GM15510 (cell line): Measurements from ENCODE around the gene NEURL2.

Experiments
- POLR2A ChIP-seq: IDR thresholded peaks from 3 replicates; pipeline ENCODE4 v1.6.1; 2011; ENCODE audit warnings: borderline replicate concordance; ENCODE audit not compliant: insufficient read length; ENCODE audit errors: extremely low read depth

Gene NEURL2, protein sequence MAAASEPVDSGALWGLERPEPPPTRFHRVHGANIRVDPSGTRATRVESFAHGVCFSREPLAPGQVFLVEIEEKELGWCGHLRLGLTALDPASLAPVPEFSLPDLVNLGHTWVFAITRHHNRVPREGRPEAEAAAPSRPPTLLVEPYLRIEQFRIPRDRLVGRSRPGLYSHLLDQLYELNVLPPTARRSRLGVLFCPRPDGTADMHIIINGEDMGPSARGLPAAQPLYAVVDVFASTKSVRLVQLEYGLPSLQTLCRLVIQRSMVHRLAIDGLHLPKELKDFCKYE

GRCh38 chr20:45890985-45891983 lies at the start of gene NEURL2, which contains the start of gene CTSA:
TSS of gene NEURL2 (minus strand) at chr20:45891208. CDS start at chr20:45890991, 217 bp downstream.
TSS of gene CTSA (plus strand) at chr20:45891335. CDS start at chr20:45891569, 234 bp downstream.
- peak; percentile 76 for TF ChIP-seq POLR2A

GRCh38 chr20:45940469-45940868 lies 49.5 kb upstream of the NEURL2 start:
- TF ChIP-seq POLR2A, result no peak

- no peak for TF ChIP-seq POLR2A
Measured at GRCh38 chr20:45940053-45940452, 49.0 kb upstream of the NEURL2 start.

DNA sequence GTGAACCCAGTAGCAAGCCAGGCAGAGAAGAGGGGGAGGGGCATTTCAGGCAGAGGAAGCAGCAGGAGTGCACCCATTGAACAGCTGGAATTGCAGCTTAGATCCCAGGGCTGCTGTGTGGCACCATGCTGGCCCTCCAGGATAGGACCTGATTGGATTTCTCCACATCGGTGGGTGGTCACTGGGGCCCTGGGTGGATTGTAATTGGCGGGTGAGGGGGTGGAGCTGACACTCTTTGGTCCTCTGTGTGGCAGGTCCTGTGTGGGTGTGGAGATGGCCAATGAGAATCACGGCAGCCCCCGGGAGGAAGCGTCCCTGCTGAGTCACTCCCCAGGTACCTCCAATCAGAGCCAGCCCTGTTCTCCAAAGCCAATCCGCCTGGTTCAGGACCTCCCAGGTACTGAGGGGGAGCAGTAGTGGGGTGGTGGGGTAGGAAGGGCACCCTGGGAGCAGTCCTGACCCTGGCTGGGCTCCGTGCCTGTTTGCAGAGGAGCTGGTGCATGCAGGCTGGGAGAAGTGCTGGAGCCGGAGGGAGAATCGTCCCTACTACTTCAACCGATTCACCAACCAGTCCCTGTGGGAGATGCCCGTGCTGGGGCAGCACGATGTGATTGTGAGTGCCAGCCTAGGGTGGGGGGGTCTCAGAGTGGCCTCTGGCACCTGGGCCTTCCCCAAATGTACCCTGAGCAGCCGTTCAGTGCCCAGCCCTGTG lies 47.9 kb upstream of the NEURL2 start:
- TF ChIP-seq POLR2A, result no peak

GRCh38 chr20:45937765-45938164 lies 46.8 kb upstream of the NEURL2 start:
- no peak for TF ChIP-seq POLR2A

GRCh38 chr20:45935416-45936046 lies 44.5 kb upstream of the NEURL2 start:
- TF ChIP-seq POLR2A, result no peak

GRCh38 chr20:45934586-45935415 lies 43.8 kb upstream of the NEURL2 start, which contains the start of gene PCIF1:
TSS of gene PCIF1 (plus strand) at chr20:45934683. CDS start at chr20:45939000, 4,317 bp downstream.
- peak; percentile 89 for TF ChIP-seq POLR2A

DNA sequence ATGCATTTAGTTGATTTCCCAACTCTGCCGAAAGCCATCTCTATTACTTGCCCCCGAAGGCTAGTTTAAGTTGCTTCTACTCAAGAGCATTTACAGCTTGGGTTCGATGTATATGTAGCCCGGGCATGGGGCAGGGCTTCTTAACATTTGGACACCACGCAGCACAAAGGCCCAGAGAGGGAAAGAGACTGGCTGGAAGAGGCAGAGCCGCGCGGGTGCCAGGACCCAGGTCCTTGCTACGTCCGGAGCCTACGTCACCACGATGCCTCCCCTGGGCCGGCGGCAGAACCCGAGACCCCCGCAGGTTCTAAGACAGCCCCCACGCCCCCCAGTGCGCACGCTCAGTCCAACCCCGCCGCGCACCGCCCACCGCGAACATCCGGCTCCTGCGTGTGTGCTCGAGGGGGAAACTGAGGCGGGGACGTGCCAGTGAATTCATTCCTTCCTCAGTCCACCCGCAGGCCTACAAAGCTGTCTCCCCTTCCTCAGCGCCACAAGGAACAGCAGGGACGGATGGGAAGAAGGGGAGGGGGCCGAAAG lies 43.1 kb upstream of the NEURL2 start:
- no peak for TF ChIP-seq POLR2A

- peak; percentile 45 for TF ChIP-seq POLR2A
Measured at GRCh38 chr20:45933266-45934045, 42.4 kb upstream of the NEURL2 start.

GRCh38 chr20:45927071-45927878 lies 36.3 kb upstream of the NEURL2 start:
- no peak for TF ChIP-seq POLR2A

DNA sequence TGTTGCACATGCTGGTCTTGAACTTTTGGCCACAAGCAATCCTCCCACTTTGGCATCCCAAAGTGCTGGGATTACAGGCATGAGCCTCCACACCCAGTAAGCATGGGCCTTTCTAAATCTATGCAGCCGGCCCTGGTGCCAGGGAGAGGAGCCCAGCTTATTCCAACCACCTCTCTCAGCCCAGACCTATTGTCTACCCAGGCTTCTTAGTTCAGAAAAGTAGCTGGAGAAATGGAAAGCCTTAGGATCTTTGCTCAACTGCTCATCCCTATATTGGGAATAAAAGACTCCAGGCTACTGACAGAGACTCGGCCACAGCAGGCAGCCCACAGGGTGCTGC lies 35.7 kb upstream of the NEURL2 start:
- no peak for TF ChIP-seq POLR2A

DNA sequence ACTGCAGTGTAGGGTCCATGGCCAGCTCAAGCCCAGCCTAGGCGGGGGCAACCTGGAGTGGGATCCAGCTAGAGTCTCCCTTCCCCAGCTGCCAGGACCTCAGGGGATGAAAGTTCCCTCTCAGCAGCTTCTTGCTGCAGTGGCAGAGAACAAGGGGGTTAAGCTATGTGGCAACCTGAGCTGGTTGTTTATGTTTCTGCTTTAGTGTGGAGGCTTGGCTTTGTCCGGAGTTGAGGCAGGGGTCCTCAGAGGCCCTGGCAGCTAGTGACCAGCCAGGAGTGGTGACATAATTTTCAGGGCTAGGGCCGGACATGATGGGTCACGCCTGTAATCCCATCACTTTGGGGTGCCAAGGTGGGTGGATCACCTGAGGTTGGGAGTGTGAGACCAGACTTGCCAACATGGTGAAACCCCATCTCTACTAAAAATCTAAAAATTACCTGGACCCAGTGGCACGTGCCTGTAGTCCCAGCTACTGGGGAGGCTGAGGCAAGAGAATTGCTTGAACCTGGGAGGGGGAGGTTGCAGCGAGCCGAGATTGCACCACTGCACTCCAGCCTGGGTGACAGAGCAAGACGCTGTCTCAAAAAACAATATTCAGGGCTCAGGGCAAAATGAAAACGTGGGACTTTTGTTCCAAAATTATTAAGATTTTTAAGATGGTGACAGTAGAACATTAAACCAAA lies 35.0 kb upstream of the NEURL2 start:
- no peak for TF ChIP-seq POLR2A
